ENCODE measurements around the gene ORC3. TPM values are rescaled to one million over a fixed set of nuclear protein-coding genes. Genes with fewer than 3 reads are reported as not detected.
"Not testable (repeated sequence)": the region's sequence is repeated elsewhere in the genome, so short reads cannot be mapped to it uniquely, and the experiment has no call there.

ORC3 gene
- total and polyA plus RNA-seq, 7 experiments from 2014 or later: 17.7 to 40.3 (median 28.2) TPM

DNA sequence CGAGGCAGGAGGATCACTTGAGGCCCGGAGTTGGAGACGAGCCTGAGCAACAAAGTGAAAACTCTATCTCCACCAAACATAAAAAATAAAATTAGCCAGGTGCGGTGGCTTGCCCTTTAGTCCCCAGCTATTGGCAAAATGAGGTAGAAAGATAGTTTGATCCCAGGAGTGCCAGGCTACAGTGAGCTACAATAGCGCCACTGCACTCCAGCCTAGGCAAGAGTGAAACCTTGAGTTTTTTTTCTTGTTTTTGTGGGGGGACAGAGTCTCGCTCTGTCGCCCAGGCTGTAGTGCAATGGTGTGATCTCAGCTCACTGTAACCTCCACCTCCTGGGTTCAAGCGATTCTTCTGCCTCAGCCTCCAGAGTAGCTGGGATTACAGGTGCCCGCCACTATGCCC, 98.0 kb downstream of the ORC3 start:
- DNase-seq; intact Hi-C loops (cut with micrococcal nuclease); H3K9me3 ChIP-seq (ENCODE audit: control insufficient read depth in 2 of 3, low read length in 3 of 3); H3K27ac Mint-ChIP-seq; H3K36me3 ChIP-seq (ENCODE audit: control insufficient read depth in 2 of 3, insufficient read depth in 3 of 3, low read length in 3 of 3); H3K4me3 ChIP-seq (ENCODE audit: low read length); ATAC-seq; H3K27me3 Mint-ChIP-seq; H3K27me3 ChIP-seq (ENCODE audit: control insufficient read depth in 2 of 2, insufficient read depth in 2 of 2, low read length in 2 of 2); H3K27ac ChIP-seq (ENCODE audit: low read depth, low read length); CTCF ChIA-PET; H3K9me3 Mint-ChIP-seq; H3K4me3 Mint-ChIP-seq: not testable (repeated sequence)
- peaks cover 46 to 94% (median 86%) of the 10 kb centered on the region in 7 donors for H3K4me1 Mint-ChIP-seq
- H3K36me3 Mint-ChIP-seq: peaks cover 0 to 19% (median 13%) of the 10 kb centered on the region in 5 donors
- POLR2A ChIA-PET: interaction anchor here (0.6 to 0.7 kb wide), 2 partner anchors 10 to 33 kb away, joined by 3 read pairs; no protein-coding TSS in a partner anchor
- peaks cover 6 to 18% of the 10 kb centered on the region in 2 donors for H3K4me1 ChIP-seq (ENCODE audit: control insufficient read depth in 2 of 2, insufficient read depth in 2 of 2, low read length in 2 of 2)

- intact Hi-C loops (cut with micrococcal nuclease): no loop called here
- no peak overlapping the region for H3K27ac ChIP-seq (ENCODE audit: low read depth, low read length)
- Mint-ChIP-seq H3K4me1 (peaks cover 37 to 91% (median 82%) of the 10 kb centered on the region in 7 donors), H3K27me3 (no peaks in the 10 kb centered on the region), H3K27ac (peak overlapping the region in 3 of 9 donors; percentile 47 to 62 (median 59)), H3K9me3 (no peaks in the 10 kb centered on the region), H3K4me3 (peak overlapping the region in 2 of 10 donors; percentile 13 to 18), H3K36me3 (peaks cover 0 to 22% (median 11%) of the 10 kb centered on the region in 5 donors)
- ChIA-PET POLR2A (interaction anchor here (0.6 to 1.5 kb wide), 4 partner anchors 9 to 101 kb away, joined by 3 to 7 read pairs (median 4); partner anchors contain the start of genes ORC3 and RARS2), CTCF (no interaction called here)
- ATAC-seq: no peak
- peaks cover 12 to 28% of the 10 kb centered on the region in 2 donors for H3K4me1 ChIP-seq (ENCODE audit: control insufficient read depth in 2 of 2, insufficient read depth in 2 of 2, low read length in 2 of 2)
- DNase-seq: no peak
- H3K36me3 ChIP-seq (ENCODE audit: control insufficient read depth in 2 of 3, insufficient read depth in 3 of 3, low read length in 3 of 3): no peaks in the 10 kb centered on the region
- H3K4me3 ChIP-seq (ENCODE audit: low read length): no peak overlapping the region
- H3K27me3 ChIP-seq (ENCODE audit: control insufficient read depth in 2 of 2, insufficient read depth in 2 of 2, low read length in 2 of 2): no peaks in the 10 kb centered on the region
- no peaks in the 10 kb centered on the region for H3K9me3 ChIP-seq (ENCODE audit: control insufficient read depth in 2 of 3, low read length in 3 of 3)
These were observed 100.5 kb downstream of the ORC3 start for GRCh38 chr6:87690441-87690840.

GRCh38 chr6:87692086-87692485, 102.2 kb downstream of the ORC3 start:
- ChIA-PET CTCF (interaction anchor here (0.8 kb wide), 1 partner anchor 28 kb away, joined by 3 read pairs; no protein-coding TSS in a partner anchor), POLR2A (interaction anchor here (0.6 kb wide), 1 partner anchor 1070 kb away, joined by 3 read pairs; no protein-coding TSS in a partner anchor)
- Mint-ChIP-seq H3K27ac (peak overlapping the region in 4 of 9 donors; percentile 9 to 62 (median 15)), H3K4me1 (peaks cover 47 to 87% (median 76%) of the 10 kb centered on the region in 7 donors), H3K36me3 (peaks cover 0 to 11% (median 1%) of the 10 kb centered on the region in 5 donors), H3K4me3 (peak overlapping the region in 3 of 10 donors; percentile 13 to 57 (median 34)), H3K9me3 (no peaks in the 10 kb centered on the region), H3K27me3 (no peaks in the 10 kb centered on the region)
- no peak for DNase-seq
- no peak overlapping the region for H3K27ac ChIP-seq (ENCODE audit: low read depth, low read length)
- ATAC-seq: no peak
- H3K9me3 ChIP-seq (ENCODE audit: control insufficient read depth in 2 of 3, low read length in 3 of 3): no peaks in the 10 kb centered on the region
- no peak overlapping the region for H3K4me3 ChIP-seq (ENCODE audit: low read length)
- intact Hi-C loops (cut with micrococcal nuclease): loop anchor here in 1 of 2 donors (1.0 kb wide), 1 partner anchor 8 kb away; no protein-coding TSS in a partner anchor
- H3K4me1 ChIP-seq (ENCODE audit: control insufficient read depth in 2 of 2, insufficient read depth in 2 of 2, low read length in 2 of 2): peaks cover 14 to 34% of the 10 kb centered on the region in 2 donors
- no peaks in the 10 kb centered on the region for H3K27me3 ChIP-seq (ENCODE audit: control insufficient read depth in 2 of 2, insufficient read depth in 2 of 2, low read length in 2 of 2)
- no peaks in the 10 kb centered on the region for H3K36me3 ChIP-seq (ENCODE audit: control insufficient read depth in 2 of 3, insufficient read depth in 3 of 3, low read length in 3 of 3)

DNA sequence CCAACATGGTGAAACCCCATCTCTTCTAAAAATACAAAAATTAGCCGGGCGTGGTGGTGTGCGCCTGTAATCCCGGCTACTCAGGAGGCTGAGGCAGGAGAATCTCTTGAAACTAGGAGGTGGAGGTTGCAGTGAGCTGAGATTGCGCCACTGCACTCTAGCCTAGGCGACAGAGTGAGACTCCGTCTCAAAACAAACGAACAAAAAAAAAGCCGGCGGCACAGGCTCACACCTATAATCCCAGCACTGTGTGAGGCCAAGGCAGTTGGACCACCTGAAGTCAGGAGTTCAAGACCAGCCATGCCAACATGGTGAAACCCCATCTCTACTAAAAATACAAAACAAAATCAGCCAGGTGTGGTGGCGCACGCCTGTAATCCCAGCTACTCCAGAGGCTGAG, 106.9 kb downstream of the ORC3 start:
- POLR2A ChIA-PET: interaction anchor here (0.6 kb wide), 3 partner anchors 45 to 239 kb away, joined by 3 to 4 read pairs (median 4); no protein-coding TSS in a partner anchor
- H3K27ac Mint-ChIP-seq: peak overlapping the region in 2 of 9 donors; percentile 33 to 65

GRCh38 chr6:87697581-87698546, 107.9 kb downstream of the ORC3 start:
- ChIA-PET CTCF (no interaction called here), POLR2A (interaction anchor here (0.5 to 1.3 kb wide), 10 partner anchors 10 to 1263 kb away, joined by 3 to 5 read pairs (median 4); partner anchors contain the start of genes ORC3, RARS2 and ZNF292)
- no peaks in the 10 kb centered on the region for H3K27me3 ChIP-seq (ENCODE audit: control insufficient read depth in 2 of 2, insufficient read depth in 2 of 2, low read length in 2 of 2)
- H3K9me3 ChIP-seq (ENCODE audit: control insufficient read depth in 2 of 3, low read length in 3 of 3): no peaks in the 10 kb centered on the region
- DNase-seq (peak in 3 of 9 donors; percentile 7 to 13 (median 9)), ATAC-seq (no peak)
- H3K27ac Mint-ChIP-seq: peak overlapping the region in 8 of 9 donors; percentile 17 to 86 (median 76)
- peaks cover 47 to 72% (median 61%) of the 10 kb centered on the region in 7 donors for H3K4me1 Mint-ChIP-seq
- H3K4me1 ChIP-seq (ENCODE audit: control insufficient read depth in 2 of 2, insufficient read depth in 2 of 2, low read length in 2 of 2): peaks cover 14 to 35% of the 10 kb centered on the region in 2 donors
- H3K27ac ChIP-seq (ENCODE audit: low read depth, low read length): peak overlapping the region; percentile 93
- peaks cover 0 to 9% (median 3%) of the 10 kb centered on the region in 3 experiments for H3K36me3 ChIP-seq (ENCODE audit: control insufficient read depth in 2 of 3, insufficient read depth in 3 of 3, low read length in 3 of 3)
- H3K36me3 Mint-ChIP-seq: peaks cover 0 to 16% (median 3%) of the 10 kb centered on the region in 5 donors
- no peaks in the 10 kb centered on the region for H3K9me3 Mint-ChIP-seq
- intact Hi-C loops (cut with micrococcal nuclease): loop anchor here in 1 of 2 donors (2.0 kb wide), 3 partner anchors 19 to 209 kb away; no protein-coding TSS in a partner anchor
- H3K27me3 Mint-ChIP-seq: no peaks in the 10 kb centered on the region
- H3K4me3 Mint-ChIP-seq: peak overlapping the region; percentile 48 to 98 (median 96)
- peak overlapping the region; percentile 80 for H3K4me3 ChIP-seq (ENCODE audit: low read length)

More for the DNA sequence above, 106.9 kb downstream of the ORC3 start:
- H3K9me3 Mint-ChIP-seq; DNase-seq; H3K27ac ChIP-seq (ENCODE audit: low read depth, low read length); intact Hi-C loops (cut with micrococcal nuclease); H3K27me3 Mint-ChIP-seq; CTCF ChIA-PET; H3K4me3 ChIP-seq (ENCODE audit: low read length); H3K36me3 ChIP-seq (ENCODE audit: control insufficient read depth in 2 of 3, insufficient read depth in 3 of 3, low read length in 3 of 3); ATAC-seq; H3K9me3 ChIP-seq (ENCODE audit: control insufficient read depth in 2 of 3, low read length in 3 of 3); H3K27me3 ChIP-seq (ENCODE audit: control insufficient read depth in 2 of 2, insufficient read depth in 2 of 2, low read length in 2 of 2): not testable (repeated sequence)
- H3K36me3 Mint-ChIP-seq: peaks cover 0 to 16% (median 3%) of the 10 kb centered on the region in 5 donors
- H3K4me3 Mint-ChIP-seq: peak overlapping the region in 3 of 10 donors; percentile 30 to 96 (median 92)
- H3K4me1 Mint-ChIP-seq: peaks cover 48 to 74% (median 64%) of the 10 kb centered on the region in 7 donors
- peaks cover 20 to 33% of the 10 kb centered on the region in 2 donors for H3K4me1 ChIP-seq (ENCODE audit: control insufficient read depth in 2 of 2, insufficient read depth in 2 of 2, low read length in 2 of 2)

- no peaks in the 10 kb centered on the region for H3K9me3 ChIP-seq (ENCODE audit: control insufficient read depth in 2 of 3, low read length in 3 of 3)
- peaks cover 0 to 9% (median 3%) of the 10 kb centered on the region in 3 experiments for H3K36me3 ChIP-seq (ENCODE audit: control insufficient read depth in 2 of 3, insufficient read depth in 3 of 3, low read length in 3 of 3)
- H3K36me3 Mint-ChIP-seq: peaks cover 0 to 16% (median 3%) of the 10 kb centered on the region in 5 donors
- H3K9me3 Mint-ChIP-seq: no peaks in the 10 kb centered on the region
- H3K27ac Mint-ChIP-seq: peak overlapping the region in 8 of 9 donors; percentile 4 to 92 (median 55)
- H3K4me1 ChIP-seq (ENCODE audit: control insufficient read depth in 2 of 2, insufficient read depth in 2 of 2, low read length in 2 of 2): peaks cover 14 to 36% of the 10 kb centered on the region in 2 donors
- intact Hi-C loops (cut with micrococcal nuclease): loop anchor here in 1 of 2 donors (2.0 kb wide), 3 partner anchors 20 to 208 kb away; no protein-coding TSS in a partner anchor
- H3K4me3 ChIP-seq (ENCODE audit: low read length): peak overlapping the region; percentile 80
- H3K4me1 Mint-ChIP-seq: peaks cover 40 to 66% (median 62%) of the 10 kb centered on the region in 7 donors
- CTCF ChIA-PET: no interaction called here
- ATAC-seq (no peak), DNase-seq (no peak)
- no peaks in the 10 kb centered on the region for H3K27me3 Mint-ChIP-seq
- POLR2A ChIA-PET: interaction anchor here (0.6 to 1.6 kb wide), 6 partner anchors 11 to 543 kb away, joined by 3 to 5 read pairs (median 4); partner anchors contain the start of genes ORC3, RARS2 and ZNF292
- peak overlapping the region; percentile 93 for H3K27ac ChIP-seq (ENCODE audit: low read depth, low read length)
- H3K4me3 Mint-ChIP-seq: peak overlapping the region; percentile 92 to 98 (median 96)
- no peaks in the 10 kb centered on the region for H3K27me3 ChIP-seq (ENCODE audit: control insufficient read depth in 2 of 2, insufficient read depth in 2 of 2, low read length in 2 of 2)
These were observed 108.6 kb downstream of the ORC3 start for GRCh38 chr6:87698547-87699006.

Data from naive thymus-derived CD4-positive, alpha-beta T cell (primary cell).